Mucosa of descending colon (tissue), 3 donors: ENCODE results near the gene CFHR5. TPM values are rescaled to one million over a fixed set of nuclear protein-coding genes. Genes with fewer than 3 reads are reported as not detected.

Experiments
- ATAC-seq: fragments of 200-7000 bp; cut with Tn5 transposase; one replicate; pipeline ENCODE4 v1.9.1; 2020; ENCODE audit warnings: mild to moderate bottlenecking, moderate library complexity
- DNase-seq, 3 donors: peaks; one replicate each; pipeline ENCODE4 v3.0.0-alpha.2; 2020
- H3K36me3 ChIP-seq: fragments of 200-600 bp; one replicate; pipeline ENCODE4 v1.8.0; 2021; ENCODE audit warnings: low read depth, mild to moderate bottlenecking
- H3K4me1 ChIP-seq: fragments of 200-600 bp; one replicate; pipeline ENCODE4 v1.8.0; 2021; ENCODE audit warnings: low read depth, mild to moderate bottlenecking
- H3K4me3 ChIP-seq: fragments of 200-600 bp; one replicate; pipeline ENCODE4 v1.8.0; 2021; ENCODE audit warnings: mild to moderate bottlenecking
- H3K9me3 ChIP-seq: fragments of 200-600 bp; one replicate; pipeline ENCODE4 v1.8.0; 2021; ENCODE audit warnings: mild to moderate bottlenecking
- CTCF ChIP-seq: fragments of 200-600 bp; IDR thresholded peaks from one replicate; pipeline ENCODE4 v1.8.0; 2022; ENCODE audit warnings: antibody characterized with exemption, mild to moderate bottlenecking
- intact Hi-C, 2 donors: fragments of 100-400 bp; cut with DNase I in 1 of 2; cut with micrococcal nuclease in 1 of 2; formaldehyde crosslinking; loops; one replicate each; pipeline versions ENCODE4 v1.11.0 to v1.11.1; 2022; cut with DNase I, micrococcal nuclease
- total RNA-seq, 3 donors: library from RNA; stranded (reverse); fragmentation: NEBNext Ultra II Directional in 2 of 3; extraction: Animal tissue kit (Norgen Biotek cat#: 25700) in 2 of 3; gene quantifications; one replicate each; pipeline versions ENCODE4 v1.2.1 to v1.2.4, GENCODE V29; 2021 to 2023
- donor health status: DM: no; HTN: no; CAD: no; lungs with moderate emphysema.
- donor health status: DM: no; HTN: no; CAD: no.
- donor health status: DM: no; HTN: yes; CAD: no.

CFHR5 gene
- total RNA-seq, 3 donors from 2014 or later: not detected

- intact Hi-C loops: no loop called here
- DNase-seq (no peak), ATAC-seq (no peak)
- Histone ChIP-seq H3K36me3 (no peaks in the 10 kb centered on the region), H3K4me3 (no peak overlapping the region), H3K9me3 (no peaks in the 10 kb centered on the region), H3K4me1 (no peaks in the 10 kb centered on the region)
- no peak for TF ChIP-seq CTCF
Measured at GRCh38 chr1:196993916-196994315, 16.6 kb downstream of the CFHR5 start.

GRCh38 chr1:196997423-196997822 is 20.1 kb downstream of the CFHR5 start:
- H3K36me3 ChIP-seq: no peaks in the 10 kb centered on the region
- H3K4me1 ChIP-seq: no peaks in the 10 kb centered on the region
- no peak for ATAC-seq
- no peak for DNase-seq
- no peak overlapping the region for H3K4me3 ChIP-seq
- no peaks in the 10 kb centered on the region for H3K9me3 ChIP-seq
- TF ChIP-seq CTCF: no peak
- intact Hi-C loops: no loop called here

GRCh38 chr1:197001828-197002227 is 24.5 kb downstream of the CFHR5 start:
- Histone ChIP-seq H3K4me1 (no peaks in the 10 kb centered on the region), H3K36me3 (no peaks in the 10 kb centered on the region), H3K9me3 (no peaks in the 10 kb centered on the region), H3K4me3 (no peak overlapping the region)
- DNase-seq (no peak), ATAC-seq (no peak)
- intact Hi-C loops: no loop called here
- no peak for TF ChIP-seq CTCF

- H3K36me3 ChIP-seq: no peaks in the 10 kb centered on the region
- ATAC-seq: no peak
- H3K9me3 ChIP-seq: no peaks in the 10 kb centered on the region
- intact Hi-C loops: no loop called here
- DNase-seq: no peak
- no peaks in the 10 kb centered on the region for H3K4me1 ChIP-seq
- no peak for TF ChIP-seq CTCF
- H3K4me3 ChIP-seq: no peak overlapping the region
Measured at GRCh38 chr1:197003132-197003531, 25.8 kb downstream of the CFHR5 start.

- no peak overlapping the region for H3K4me3 ChIP-seq
- no peaks in the 10 kb centered on the region for H3K36me3 ChIP-seq
- H3K4me1 ChIP-seq: no peaks in the 10 kb centered on the region
- peaks cover 7% of the 10 kb centered on the region for H3K9me3 ChIP-seq
- DNase-seq: no peak
- no peak for ATAC-seq
- intact Hi-C loops: no loop called here
- TF ChIP-seq CTCF: no peak
Measured at GRCh38 chr1:197008861-197009260, 31.5 kb downstream of the CFHR5 start.

- TF ChIP-seq CTCF: no peak
- DNase-seq (no peak), ATAC-seq (no peak)
- no peaks in the 10 kb centered on the region for H3K36me3 ChIP-seq
- peaks cover 7% of the 10 kb centered on the region for H3K9me3 ChIP-seq
- H3K4me1 ChIP-seq: no peaks in the 10 kb centered on the region
- intact Hi-C loops: no loop called here
- H3K4me3 ChIP-seq: no peak overlapping the region
Measured at GRCh38 chr1:197011614-197012013, 34.3 kb downstream of the CFHR5 start.
